ENCODE results near the gene MYCN.

DNA sequence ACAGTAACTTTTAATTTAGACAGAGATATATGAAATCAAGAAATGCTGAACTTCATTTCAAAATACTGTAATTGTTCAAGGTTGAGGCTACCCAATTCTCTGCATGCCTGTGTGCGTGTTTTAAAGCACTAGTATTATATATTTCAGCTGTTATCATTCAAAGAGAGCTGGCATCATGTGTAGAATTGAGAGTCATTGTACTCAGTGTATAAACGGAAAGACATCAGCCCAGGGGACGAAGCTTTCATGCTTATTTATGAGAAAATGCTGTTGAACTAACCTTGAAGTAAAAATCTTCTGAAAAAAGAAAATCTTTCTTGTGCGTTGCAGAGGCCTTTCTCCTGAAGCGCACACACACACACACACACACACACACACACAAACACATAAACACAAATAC, 48.4 kb downstream of the MYCN start:
- TF ChIP-seq YY1 (IDR thresholded peaks at IDR 0.05; ENCODE audit: insufficient read depth, insufficient read length) (no peak), SUZ12 (IDR thresholded peaks at IDR 0.05; ENCODE audit: extremely low read depth, insufficient read depth, insufficient read length) (no peak)

All from NT2/D1 (cell line).